SK-N-SH (cell line): ENCODE results near the gene DYRK2. TPM values are rescaled to one million over a fixed set of nuclear protein-coding genes. Genes with fewer than 3 reads are reported as not detected.

Experiments used
- CTCF ChIA-PET: fragments of 300-600, 350-600 bp; formaldehyde crosslinking; extraction: SDS; loops from one replicate; lab custom pipeline; 2021; lab: Yijun Ruan, JAX
- POLR2A ChIA-PET: fragments of 350-600 bp; sonication (Branson Sonifier 250); formaldehyde crosslinking; extraction: SDS; loops from one replicate; lab custom pipeline; 2020; ENCODE audit warnings: antibody characterized with exemption, inconsistent platforms; lab: Yijun Ruan, JAX
- DNase-seq: peaks from one replicate; pipeline ENCODE4 v3.0.0; 2012
- H2AFZ ChIP-seq: fragments of 200-600 bp; sonication (generic); 2 replicates; pipeline ENCODE4 v1.8.1; 2016; ENCODE audit warnings: antibody characterized with exemption, mild to moderate bottlenecking, low read depth
- H3F3A ChIP-seq: fragments of 200-600 bp; sonication (generic); replicated peaks from 2 replicates; pipeline ENCODE3; 2016; ENCODE audit warnings: antibody characterized with exemption, mild to moderate bottlenecking; ENCODE audit not compliant: insufficient read depth
- H3K27ac ChIP-seq, 2 experiments: fragments of 200-500 bp in 1 of 2; fragments of 200-600 bp in 1 of 2; sonication (Bioruptor generic) in 1 of 2; sonication (generic), shearing (Covaris generic) in 1 of 2; 2 replicates each; pipeline versions ENCODE4 v1.5.1 to v1.6.1; 2014 to 2016; ENCODE audit warnings: low read depth in 2 of 2, inconsistent platforms in 1 of 2, low read length in 1 of 2, mild to moderate bottlenecking in 1 of 2, mixed read lengths in 1 of 2
- H3K27me3 ChIP-seq: fragments of 200-600 bp; sonication (generic), shearing (Covaris generic); 2 replicates; pipeline ENCODE4 v1.6.1; 2016; ENCODE audit warnings: mixed run types; ENCODE audit not compliant: insufficient read depth
- H3K36me3 ChIP-seq, 2 experiments: fragments of 200-500 bp in 1 of 2; fragments of 200-600 bp in 1 of 2; sonication (Bioruptor generic) in 1 of 2; sonication (generic) in 1 of 2; replicated peaks in 1 of 2; 2 replicates each; pipeline versions ENCODE3 to v1.5.1; 2014 to 2016; ENCODE audit warnings: low read length in 1 of 2, mild to moderate bottlenecking in 1 of 2; ENCODE audit not compliant: insufficient read depth in 2 of 2, control insufficient read depth in 1 of 2
- H3K4me1 ChIP-seq, 2 experiments: fragments of 200-500 bp in 1 of 2; fragments of 200-600 bp in 1 of 2; sonication (Bioruptor generic) in 1 of 2; sonication (generic), shearing (Covaris generic) in 1 of 2; 2 replicates each; pipeline versions ENCODE4 v1.5.1 to v1.6.1; 2014 to 2016; ENCODE audit warnings: low read depth in 1 of 2, low read length in 1 of 2, mixed run types in 1 of 2; ENCODE audit not compliant: insufficient read depth in 2 of 2, control insufficient read depth in 1 of 2
- H3K4me2 ChIP-seq: fragments of 200-600 bp; sonication (generic), shearing (Covaris generic); 2 replicates; pipeline ENCODE4 v1.6.1; 2017; ENCODE audit warnings: mixed run types
- H3K4me3 ChIP-seq, 2 experiments: fragments of 200-500 bp in 1 of 2; fragments of 200-600 bp in 1 of 2; sonication (Bioruptor generic) in 1 of 2; sonication (generic), shearing (Covaris generic) in 1 of 2; 2 replicates each; pipeline versions ENCODE4 v1.5.1 to v1.8.1; 2014 to 2016; ENCODE audit warnings: low read depth in 2 of 2, inconsistent platforms in 1 of 2, low read length in 1 of 2, mild to moderate bottlenecking in 1 of 2, mixed read lengths in 1 of 2, moderate library complexity in 1 of 2
- H3K79me2 ChIP-seq: fragments of 200-600 bp; sonication (generic); 2 replicates; pipeline ENCODE4 v1.8.1; 2017; ENCODE audit warnings: mild to moderate bottlenecking; ENCODE audit not compliant: insufficient read depth
- H3K9ac ChIP-seq: fragments of 200-600 bp; sonication (generic); 2 replicates; pipeline ENCODE4 v1.6.1; 2017; ENCODE audit warnings: mixed run types
- H3K9me2 ChIP-seq: fragments of 200-600 bp; sonication (generic); 2 replicates; pipeline ENCODE4 v1.6.1; 2017; ENCODE audit warnings: mixed run types
- H3K9me3 ChIP-seq: fragments of 200-600 bp; sonication (generic); 2 replicates; pipeline ENCODE4 v1.6.1; 2017; ENCODE audit warnings: mixed run types, mild to moderate bottlenecking, moderate library complexity
- H4K20me1 ChIP-seq: fragments of 200-600 bp; sonication (generic); 2 replicates; pipeline ENCODE4 v1.6.1; 2017; ENCODE audit warnings: mild to moderate bottlenecking, mixed run types; ENCODE audit not compliant: insufficient read depth
- EP300 ChIP-seq, 2 experiments: IDR thresholded peaks; 2 replicates each; pipeline versions ENCODE4 v1.4.0 to v1.6.1; 2012; ENCODE audit warnings: borderline replicate concordance in 1 of 2, low read depth in 1 of 2, low read length in 1 of 2
- FOSL2 ChIP-seq: IDR thresholded peaks from 2 replicates; pipeline ENCODE4 v1.4.0; 2012; ENCODE audit warnings: low read depth, mild to moderate bottlenecking, moderate library complexity, borderline replicate concordance
- FOXJ3 ChIP-seq: sonication (generic); formaldehyde crosslinking; IDR thresholded peaks from 2 replicates; pipeline ENCODE4 v1.5.1; 2020; ENCODE audit warnings: mild to moderate bottlenecking, missing genetic modification reagents
- GABPA ChIP-seq: IDR thresholded peaks from 2 replicates; pipeline ENCODE4 v1.4.0; 2012; ENCODE audit warnings: low read depth, mild to moderate bottlenecking
- GATA2 ChIP-seq: sonication (generic); formaldehyde crosslinking; IDR thresholded peaks from 2 replicates; pipeline ENCODE4 v1.5.0; 2020; ENCODE audit warnings: mild to moderate bottlenecking, missing genetic modification reagents
- JUND ChIP-seq: IDR thresholded peaks from 2 replicates; pipeline ENCODE4 v1.4.0; 2012
- MAX ChIP-seq: IDR thresholded peaks from 2 replicates; pipeline ENCODE4 v1.4.0; 2012; ENCODE audit warnings: low read depth
- NFIC ChIP-seq: IDR thresholded peaks from 2 replicates; pipeline ENCODE4 v1.4.0; 2012; ENCODE audit warnings: borderline replicate concordance
- RXRA ChIP-seq: IDR thresholded peaks from 2 replicates; pipeline ENCODE4 v1.4.0; 2012; ENCODE audit warnings: low read depth, mild to moderate bottlenecking, borderline replicate concordance
- SMC3 ChIP-seq: IDR thresholded peaks from 2 replicates; pipeline ENCODE4 v1.6.1; 2012; ENCODE audit warnings: low read depth, low read length, improper control_type of control experiment
- TAF1 ChIP-seq: IDR thresholded peaks from 2 replicates; pipeline ENCODE4 v1.6.1; 2012; ENCODE audit warnings: low read depth, mild to moderate bottlenecking, low read length, moderate library complexity, borderline replicate concordance
- TCF12 ChIP-seq: IDR thresholded peaks from 2 replicates; pipeline ENCODE4 v1.4.0; 2012
- TEAD4 ChIP-seq: IDR thresholded peaks from 2 replicates; pipeline ENCODE4 v1.4.0; 2012; ENCODE audit warnings: mild to moderate bottlenecking, borderline replicate concordance; ENCODE audit not compliant: insufficient read depth
- USF1 ChIP-seq: IDR thresholded peaks from 2 replicates; pipeline ENCODE4 v1.4.0; 2012; ENCODE audit warnings: low read depth, borderline replicate concordance
- YY1 ChIP-seq: IDR thresholded peaks from 2 replicates; pipeline ENCODE4 v1.4.0; 2012; ENCODE audit warnings: low read depth, mild to moderate bottlenecking
- WGBS: methylation state at CpG from one replicate; pipeline ENCODE4 v1.1.6; 2017; ENCODE audit warnings: low lambda C conversion rate; 5-methylcytosine and 5-hydroxymethylcytosine counted together
- polyA plus RNA-seq, 3 experiments: library from polyadenylated mRNA; depleted of rRNA; stranded (reverse); fragments of >200 nt; gene quantifications; 2 replicates each; pipeline ENCODE4 v1.2.3, GENCODE V29; 2012
- TF ChIP-seq, protein P1 (sequence below): IDR thresholded peaks from 2 replicates; pipeline ENCODE4; 2012
- TF ChIP-seq, protein P2 (sequence below): IDR thresholded peaks from 2 replicates; pipeline ENCODE4 v1.6.1; 2012; ENCODE audit warnings: mild to moderate bottlenecking, low read depth, low read length, moderate library complexity
- TF ChIP-seq, protein P3 (sequence below): IDR thresholded peaks from 2 replicates; pipeline ENCODE4 v1.4.0; 2012; ENCODE audit warnings: low read depth, borderline replicate concordance

DYRK2 gene
- polyA plus RNA-seq, 1 of the 3 experiments (the other 2 are of a cell fraction) = 48.8 TPM

DNA sequence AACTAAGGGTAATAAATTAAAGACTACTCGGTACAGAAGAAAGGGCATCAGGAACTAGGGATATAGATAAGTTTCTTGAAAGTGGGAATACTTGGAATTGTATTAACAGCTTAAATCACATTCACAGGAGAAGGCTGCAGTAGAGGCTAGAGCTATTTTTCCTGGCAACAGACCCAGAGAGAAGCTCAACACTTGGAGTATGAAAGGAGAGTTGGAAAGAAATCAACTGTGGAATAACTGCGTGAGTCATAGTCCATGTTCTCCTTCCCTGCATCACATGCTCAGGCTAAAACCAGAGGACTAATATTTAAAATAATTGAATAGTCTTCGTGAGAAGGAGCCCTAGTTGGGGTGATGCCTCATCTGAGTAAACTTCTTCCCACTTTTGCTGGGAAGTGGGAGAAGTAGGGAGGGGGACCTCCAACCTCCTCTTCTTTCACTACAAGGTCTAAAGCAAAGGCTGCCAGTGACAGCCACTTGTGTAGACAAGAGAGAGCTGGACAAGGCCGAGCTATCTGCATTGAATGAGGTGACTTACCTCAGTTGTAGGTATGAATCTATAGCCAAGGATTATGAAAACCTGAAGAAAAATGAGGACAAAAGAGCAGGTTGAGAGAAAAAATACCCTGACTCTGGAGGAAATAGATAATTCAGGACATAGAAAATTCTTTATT is 32.7 kb downstream of the DYRK2 start:
- TF ChIP-seq TCF12 (peak; percentile 73), TAF1 (no peak), FOSL2 (peak; percentile 80), RXRA (no peak), JUND (peak; percentile 85), TEAD4 (peak; percentile 61; the same call in 1 of the 2 replicates), YY1 (peak; percentile 43; the same call in 1 of the 2 replicates), USF1 (peak; percentile 73; the same call in 1 of the 2 replicates), GABPA (no peak), EP300 (IDR thresholded peaks at IDR 0.05; ENCODE audit: borderline replicate concordance in 1 of 2, low read depth in 1 of 2, low read length in 1 of 2) (peak in 1 of 2 experiments; percentile 74; a peak in 2 of 4 replicates), NFIC (peak; percentile 94), SMC3 (no peak), FOXJ3 (CRISPR knock-in tag) (no peak), GATA2 (CRISPR knock-in tag) (no peak), MAX (peak; percentile 84)
- TF ChIP-seq, protein P1, sequence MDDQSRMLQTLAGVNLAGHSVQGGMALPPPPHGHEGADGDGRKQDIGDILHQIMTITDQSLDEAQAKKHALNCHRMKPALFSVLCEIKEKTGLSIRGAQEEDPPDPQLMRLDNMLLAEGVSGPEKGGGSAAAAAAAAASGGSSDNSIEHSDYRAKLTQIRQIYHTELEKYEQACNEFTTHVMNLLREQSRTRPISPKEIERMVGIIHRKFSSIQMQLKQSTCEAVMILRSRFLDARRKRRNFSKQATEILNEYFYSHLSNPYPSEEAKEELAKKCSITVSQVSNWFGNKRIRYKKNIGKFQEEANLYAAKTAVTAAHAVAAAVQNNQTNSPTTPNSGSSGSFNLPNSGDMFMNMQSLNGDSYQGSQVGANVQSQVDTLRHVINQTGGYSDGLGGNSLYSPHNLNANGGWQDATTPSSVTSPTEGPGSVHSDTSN = peak; percentile 51
- TF ChIP-seq, protein P2, sequence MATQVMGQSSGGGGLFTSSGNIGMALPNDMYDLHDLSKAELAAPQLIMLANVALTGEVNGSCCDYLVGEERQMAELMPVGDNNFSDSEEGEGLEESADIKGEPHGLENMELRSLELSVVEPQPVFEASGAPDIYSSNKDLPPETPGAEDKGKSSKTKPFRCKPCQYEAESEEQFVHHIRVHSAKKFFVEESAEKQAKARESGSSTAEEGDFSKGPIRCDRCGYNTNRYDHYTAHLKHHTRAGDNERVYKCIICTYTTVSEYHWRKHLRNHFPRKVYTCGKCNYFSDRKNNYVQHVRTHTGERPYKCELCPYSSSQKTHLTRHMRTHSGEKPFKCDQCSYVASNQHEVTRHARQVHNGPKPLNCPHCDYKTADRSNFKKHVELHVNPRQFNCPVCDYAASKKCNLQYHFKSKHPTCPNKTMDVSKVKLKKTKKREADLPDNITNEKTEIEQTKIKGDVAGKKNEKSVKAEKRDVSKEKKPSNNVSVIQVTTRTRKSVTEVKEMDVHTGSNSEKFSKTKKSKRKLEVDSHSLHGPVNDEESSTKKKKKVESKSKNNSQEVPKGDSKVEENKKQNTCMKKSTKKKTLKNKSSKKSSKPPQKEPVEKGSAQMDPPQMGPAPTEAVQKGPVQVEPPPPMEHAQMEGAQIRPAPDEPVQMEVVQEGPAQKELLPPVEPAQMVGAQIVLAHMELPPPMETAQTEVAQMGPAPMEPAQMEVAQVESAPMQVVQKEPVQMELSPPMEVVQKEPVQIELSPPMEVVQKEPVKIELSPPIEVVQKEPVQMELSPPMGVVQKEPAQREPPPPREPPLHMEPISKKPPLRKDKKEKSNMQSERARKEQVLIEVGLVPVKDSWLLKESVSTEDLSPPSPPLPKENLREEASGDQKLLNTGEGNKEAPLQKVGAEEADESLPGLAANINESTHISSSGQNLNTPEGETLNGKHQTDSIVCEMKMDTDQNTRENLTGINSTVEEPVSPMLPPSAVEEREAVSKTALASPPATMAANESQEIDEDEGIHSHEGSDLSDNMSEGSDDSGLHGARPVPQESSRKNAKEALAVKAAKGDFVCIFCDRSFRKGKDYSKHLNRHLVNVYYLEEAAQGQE = no peak
- TF ChIP-seq, protein P3, sequence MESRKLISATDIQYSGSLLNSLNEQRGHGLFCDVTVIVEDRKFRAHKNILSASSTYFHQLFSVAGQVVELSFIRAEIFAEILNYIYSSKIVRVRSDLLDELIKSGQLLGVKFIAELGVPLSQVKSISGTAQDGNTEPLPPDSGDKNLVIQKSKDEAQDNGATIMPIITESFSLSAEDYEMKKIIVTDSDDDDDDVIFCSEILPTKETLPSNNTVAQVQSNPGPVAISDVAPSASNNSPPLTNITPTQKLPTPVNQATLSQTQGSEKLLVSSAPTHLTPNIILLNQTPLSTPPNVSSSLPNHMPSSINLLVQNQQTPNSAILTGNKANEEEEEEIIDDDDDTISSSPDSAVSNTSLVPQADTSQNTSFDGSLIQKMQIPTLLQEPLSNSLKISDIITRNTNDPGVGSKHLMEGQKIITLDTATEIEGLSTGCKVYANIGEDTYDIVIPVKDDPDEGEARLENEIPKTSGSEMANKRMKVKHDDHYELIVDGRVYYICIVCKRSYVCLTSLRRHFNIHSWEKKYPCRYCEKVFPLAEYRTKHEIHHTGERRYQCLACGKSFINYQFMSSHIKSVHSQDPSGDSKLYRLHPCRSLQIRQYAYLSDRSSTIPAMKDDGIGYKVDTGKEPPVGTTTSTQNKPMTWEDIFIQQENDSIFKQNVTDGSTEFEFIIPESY = no peak
- Histone ChIP-seq H3K9me2 (no peaks in the 10 kb centered on the region), H3K27ac (peak overlapping the region; percentile 71 to 99), H3K4me2 (peak overlapping the region; percentile 20; the same call in 1 of the 2 replicates), H3K9me3 (no peaks in the 10 kb centered on the region), H3K36me3 (peaks cover 0 to 26% of the 10 kb centered on the region in 2 experiments), H3K27me3 (no peaks in the 10 kb centered on the region), H3K4me3 (no peak overlapping the region), H2AFZ (peak overlapping the region; percentile 54; the same call in 1 of the 2 replicates), H4K20me1 (no peaks in the 10 kb centered on the region), H3K9ac (peak overlapping the region; percentile 33; the same call in 1 of the 2 replicates), H3K4me1 (peaks cover 0 to 27% of the 10 kb centered on the region in 2 experiments; a peak in 3 of 4 replicates), H3K79me2 (peaks cover 8% of the 10 kb centered on the region; the same call in 1 of the 2 replicates), H3F3A (peaks cover 42% of the 10 kb centered on the region)
- whole genome bisulfite sequencing = 43% methylated on average over 4 of the region's 4 CpGs
- ChIA-PET CTCF (interaction anchor here (1.3 kb wide), 1 partner anchor 37 kb away, joined by 4 read pairs; no protein-coding TSS in a partner anchor), POLR2A (no interaction called here)
- no peak for DNase-seq
